Spleen (tissue), 11 donors: ENCODE data around the gene FADS6. TPM values are rescaled to one million over a fixed set of nuclear protein-coding genes. Genes with fewer than 3 reads are reported as not detected.

ENCODE experiments used
- DNase-seq: peaks from one replicate; pipeline ENCODE4 v3.0.0-alpha.2; 2020
- H3K27ac ChIP-seq, 8 donors: fragments of 200-600 bp; sonication (generic) in 7 of 8; 1 replicate in 4 of 8; 2 replicates in 4 of 8; pipeline versions ENCODE4 v1.5.0 to v1.8.0; 2016 to 2021; ENCODE audit warnings: inconsistent platforms in 4 of 8, mild to moderate bottlenecking in 4 of 8, moderate library complexity in 1 of 8
- H3K27me3 ChIP-seq, 7 donors: fragments of 200-600 bp; sonication (generic) in 6 of 7; replicated peaks in 1 of 7; 1 replicate in 4 of 7; 2 replicates in 3 of 7; pipeline versions ENCODE4 v1.5.0 to v1.8.0; 2016 to 2021; ENCODE audit warnings: inconsistent platforms in 3 of 7, mild to moderate bottlenecking in 1 of 7
- H3K36me3 ChIP-seq, 6 donors: fragments of 200-600 bp; sonication (generic) in 5 of 6; 1 replicate in 4 of 6; 2 replicates in 2 of 6; pipeline versions ENCODE4 v1.5.0 to v1.8.0; 2016 to 2021; ENCODE audit warnings: inconsistent platforms in 2 of 6
- H3K4me1 ChIP-seq, 6 donors: fragments of 200-600 bp; sonication (generic) in 5 of 6; 1 replicate in 3 of 6; 2 replicates in 3 of 6; pipeline versions ENCODE4 v1.5.0 to v1.8.0; 2016 to 2021; ENCODE audit warnings: inconsistent platforms in 3 of 6
- H3K4me3 ChIP-seq, 8 donors: fragments of 200-600 bp; sonication (generic) in 7 of 8; 1 replicate in 4 of 8; 2 replicates in 4 of 8; pipeline versions ENCODE4 v1.5.0 to v1.8.0; 2016 to 2021; ENCODE audit warnings: inconsistent platforms in 4 of 8, mild to moderate bottlenecking in 4 of 8, moderate library complexity in 2 of 8
- H3K9me3 ChIP-seq, 8 donors: fragments of 200-600 bp; sonication (generic) in 7 of 8; 1 replicate in 4 of 8; 2 replicates in 4 of 8; pipeline versions ENCODE4 v1.5.0 to v1.8.0; 2016 to 2021; ENCODE audit warnings: inconsistent platforms in 4 of 8
- POLR2A ChIP-seq, 3 donors: fragments of 450-650 bp; IDR thresholded peaks; one replicate each; pipeline ENCODE4 v1.5.1; 2017; ENCODE audit warnings: antibody characterized with exemption in 3 of 3, mild to moderate bottlenecking in 1 of 3
- POLR2AphosphoS5 ChIP-seq, 3 donors: sonication (generic); formaldehyde crosslinking; IDR thresholded peaks; one replicate each; pipeline ENCODE4 v1.5.1; 2017; ENCODE audit warnings: antibody characterized with exemption in 3 of 3
- WGBS, 5 donors: extraction: QIAGEN DNeasy Blood & Tissue Kit in 3 of 5; methylation state at CpG; one replicate each; pipeline versions ENCODE4 v1.1.5 to v1.1.7; 2013 to 2018; 5-methylcytosine and 5-hydroxymethylcytosine counted together
- intact Hi-C: fragments of 100-400 bp; cut with DNase I; formaldehyde crosslinking; loops from one replicate; pipeline ENCODE4 v1.15.0; 2023; ENCODE audit warnings: low total_unique reads
- polyA plus RNA-seq, 3 donors: library from polyadenylated mRNA; stranded (reverse); fragments of 200-250 nt; gene quantifications; one replicate each; pipeline ENCODE4 v1.2.1, GENCODE V29; 2013
- total RNA-seq, 7 donors: library from RNA; depleted of rRNA in 3 of 7; stranded (reverse); fragments of >200 nt in 3 of 7; fragmentation: NEBNext Ultra II Directional in 4 of 7; extraction: Animal tissue kit (Norgen Biotek cat#: 25700) in 4 of 7; gene quantifications; one replicate each; pipeline versions ENCODE4 v1.1.0 to v1.2.1, GENCODE V29; 2016 to 2021
- TF ChIP-seq, protein P1 (sequence below), 11 experiments: fragments of 200-600 bp in 7 of 11; fragments of 450-650 bp in 4 of 11; sonication (generic) in 4 of 11; IDR thresholded peaks in 8 of 11; conservative IDR thresholded peaks in 3 of 11; 1 replicate in 7 of 11; 2 replicates in 4 of 11; pipeline versions ENCODE4 v1.4.0 to v1.8.0; 2016 to 2021; ENCODE audit warnings: antibody characterized with exemption in 11 of 11, inconsistent platforms in 4 of 11, mild to moderate bottlenecking in 1 of 11
- donor health status: healthy with polysubstance abuse.
- donor health status: DM: no; HTN: no; CAD: no; lungs with moderate emphysema.
- donor health status: DM: no; HTN: no; CAD: no.
- donor health status: Bipolar disorder and iron deficiency.
- donor health status: healthy.
- donor health status: DM: no; HTN: no; CAD: no.
- donor health status: DM: yes; HTN: yes; CAD: no.

FADS6 gene
- total and polyA plus RNA-seq, 10 donors: 0.13 to 8.8 (median 3.3) TPM

DNA sequence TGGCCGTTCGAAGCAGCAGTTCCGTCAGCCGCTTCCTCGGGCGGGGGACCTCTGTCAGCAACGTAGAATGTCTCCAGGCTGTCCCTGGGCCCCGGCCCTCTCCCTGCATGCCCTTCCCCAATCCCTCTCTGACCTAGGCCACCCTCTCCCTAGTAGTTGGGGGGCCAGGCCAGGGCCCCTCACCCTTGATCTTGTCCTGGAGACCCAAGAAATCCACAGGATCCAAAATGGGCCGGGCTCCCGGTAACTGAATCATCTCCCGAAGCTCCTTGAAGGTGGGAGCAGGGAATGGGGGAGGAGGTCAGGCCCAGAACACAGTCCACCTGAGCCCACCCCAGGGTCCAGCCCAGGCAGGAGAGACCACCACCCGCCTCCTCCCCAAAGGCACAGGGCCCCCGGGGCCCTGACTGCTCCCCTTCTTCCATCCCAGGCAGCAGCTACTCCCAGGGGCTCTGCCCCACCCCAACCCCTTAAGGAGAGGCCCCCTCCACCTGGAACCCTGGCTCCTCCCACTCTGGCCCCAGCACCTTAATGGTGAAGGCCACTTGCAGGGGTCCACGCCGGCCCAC is 29.1 kb downstream of the FADS6 start:
- peaks cover 5 to 52% (median 31%) of the 10 kb centered on the region in 7 donors for H3K27me3 ChIP-seq
- H3K27ac ChIP-seq: no peak overlapping the region
- no peaks in the 10 kb centered on the region for H3K9me3 ChIP-seq
- no peak for DNase-seq
- peaks cover 21 to 90% (median 57%) of the 10 kb centered on the region in 6 donors for H3K4me1 ChIP-seq
- H3K36me3 ChIP-seq: peaks cover 0 to 46% (median 17%) of the 10 kb centered on the region in 6 donors
- 84 to 95% (median 91%) methylated on average over 13 to 15 of the region's 15 CpGs for WGBS, 5 donors
- no peak for TF ChIP-seq POLR2A (IDR thresholded peaks at IDR 0.05)
- TF ChIP-seq, protein P1, sequence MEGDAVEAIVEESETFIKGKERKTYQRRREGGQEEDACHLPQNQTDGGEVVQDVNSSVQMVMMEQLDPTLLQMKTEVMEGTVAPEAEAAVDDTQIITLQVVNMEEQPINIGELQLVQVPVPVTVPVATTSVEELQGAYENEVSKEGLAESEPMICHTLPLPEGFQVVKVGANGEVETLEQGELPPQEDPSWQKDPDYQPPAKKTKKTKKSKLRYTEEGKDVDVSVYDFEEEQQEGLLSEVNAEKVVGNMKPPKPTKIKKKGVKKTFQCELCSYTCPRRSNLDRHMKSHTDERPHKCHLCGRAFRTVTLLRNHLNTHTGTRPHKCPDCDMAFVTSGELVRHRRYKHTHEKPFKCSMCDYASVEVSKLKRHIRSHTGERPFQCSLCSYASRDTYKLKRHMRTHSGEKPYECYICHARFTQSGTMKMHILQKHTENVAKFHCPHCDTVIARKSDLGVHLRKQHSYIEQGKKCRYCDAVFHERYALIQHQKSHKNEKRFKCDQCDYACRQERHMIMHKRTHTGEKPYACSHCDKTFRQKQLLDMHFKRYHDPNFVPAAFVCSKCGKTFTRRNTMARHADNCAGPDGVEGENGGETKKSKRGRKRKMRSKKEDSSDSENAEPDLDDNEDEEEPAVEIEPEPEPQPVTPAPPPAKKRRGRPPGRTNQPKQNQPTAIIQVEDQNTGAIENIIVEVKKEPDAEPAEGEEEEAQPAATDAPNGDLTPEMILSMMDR (IDR thresholded peaks at IDR 0.05 in 8 of 11, conservative IDR thresholded peaks at IDR 0.05 in 3 of 11): no peak
- no peak for TF ChIP-seq POLR2AphosphoS5 (IDR thresholded peaks at IDR 0.05)
- intact Hi-C loops: loop anchor here (5.0 to 10.0 kb wide), 2 partner anchors 72 to 200 kb away; no protein-coding TSS in a partner anchor
- no peak overlapping the region for H3K4me3 ChIP-seq

GRCh38 chr17:74863420-74864296 is 29.8 kb downstream of the FADS6 start:
- H3K27ac ChIP-seq: no peak overlapping the region

DNA sequence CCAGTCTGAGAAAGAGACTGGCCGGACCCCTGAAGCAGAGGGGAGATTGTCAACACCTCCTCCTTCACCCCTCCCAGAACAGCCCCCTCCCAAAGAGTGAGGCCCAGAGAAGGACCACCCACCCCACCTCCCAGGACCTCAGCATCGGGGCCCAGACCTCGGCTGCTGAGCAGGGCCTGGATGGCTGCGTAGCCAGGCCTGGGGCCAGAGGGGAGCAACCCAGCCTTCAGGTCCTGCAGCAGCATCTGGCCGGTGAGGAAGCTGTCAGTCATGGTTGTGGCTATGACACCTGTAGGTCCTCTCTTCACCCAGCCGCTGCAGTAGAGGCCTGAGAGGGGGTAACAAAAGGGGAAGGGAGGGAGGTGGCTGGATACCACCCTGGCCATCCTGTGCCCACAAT is 30.5 kb downstream of the FADS6 start:
- TF ChIP-seq, protein P1 (IDR thresholded peaks at IDR 0.05 in 8 of 11, conservative IDR thresholded peaks at IDR 0.05 in 3 of 11): no peak
- no peak for TF ChIP-seq POLR2AphosphoS5 (IDR thresholded peaks at IDR 0.05)
- no peak for TF ChIP-seq POLR2A (IDR thresholded peaks at IDR 0.05)
- Histone ChIP-seq H3K9me3 (no peaks in the 10 kb centered on the region), H3K27ac (no peak overlapping the region), H3K36me3 (peaks cover 0 to 46% (median 17%) of the 10 kb centered on the region in 6 donors), H3K4me1 (peaks cover 21 to 79% (median 51%) of the 10 kb centered on the region in 6 donors), H3K27me3 (peaks cover 5 to 66% (median 40%) of the 10 kb centered on the region in 7 donors), H3K4me3 (no peak overlapping the region)
- no peak for DNase-seq
- WGBS, 5 donors: 76 to 93% (median 88%) methylated on average over 3 to 6 of the region's 6 CpGs
- intact Hi-C loops: loop anchor here (5.0 to 10.0 kb wide), 2 partner anchors 71 to 198 kb away; no protein-coding TSS in a partner anchor

More at GRCh38 chr17:74863420-74864296, 29.8 kb downstream of the FADS6 start:
- TF ChIP-seq, protein P1 (IDR thresholded peaks at IDR 0.05 in 8 of 11, conservative IDR thresholded peaks at IDR 0.05 in 3 of 11): no peak
- TF ChIP-seq POLR2A (IDR thresholded peaks at IDR 0.05): no peak
- TF ChIP-seq POLR2AphosphoS5 (IDR thresholded peaks at IDR 0.05): peak in 1 of 3 donors; percentile 13
- 87 to 93% (median 91%) methylated on average over 22 to 25 of the region's 25 CpGs for WGBS, 5 donors
- H3K36me3 ChIP-seq: peaks cover 0 to 46% (median 17%) of the 10 kb centered on the region in 6 donors
- H3K4me3 ChIP-seq: no peak overlapping the region
- peaks cover 21 to 86% (median 54%) of the 10 kb centered on the region in 6 donors for H3K4me1 ChIP-seq
- DNase-seq: no peak
- H3K27me3 ChIP-seq: peaks cover 5 to 59% (median 39%) of the 10 kb centered on the region in 7 donors
- H3K9me3 ChIP-seq: no peaks in the 10 kb centered on the region
- intact Hi-C loops: loop anchor here (5.0 to 10.0 kb wide), 2 partner anchors 71 to 199 kb away; no protein-coding TSS in a partner anchor
